GM20000 (cell line): ENCODE results near the gene ZMYM4.
A peak's percentile ranks its signal among the peaks of the same experiment; 100 is the strongest.

Experiments
- DNase-seq: peaks from one replicate; pipeline ENCODE4 v3.0.0; 2012; ENCODE audit warnings: low spot score
- TF ChIP-seq, protein P1 (sequence below): IDR thresholded peaks from 2 replicates; pipeline ENCODE4 v1.5.1; 2012; ENCODE audit warnings: mild to moderate bottlenecking, control low read depth; ENCODE audit errors: extremely low read depth, missing control alignments

The ZMYM4 gene

DNA sequence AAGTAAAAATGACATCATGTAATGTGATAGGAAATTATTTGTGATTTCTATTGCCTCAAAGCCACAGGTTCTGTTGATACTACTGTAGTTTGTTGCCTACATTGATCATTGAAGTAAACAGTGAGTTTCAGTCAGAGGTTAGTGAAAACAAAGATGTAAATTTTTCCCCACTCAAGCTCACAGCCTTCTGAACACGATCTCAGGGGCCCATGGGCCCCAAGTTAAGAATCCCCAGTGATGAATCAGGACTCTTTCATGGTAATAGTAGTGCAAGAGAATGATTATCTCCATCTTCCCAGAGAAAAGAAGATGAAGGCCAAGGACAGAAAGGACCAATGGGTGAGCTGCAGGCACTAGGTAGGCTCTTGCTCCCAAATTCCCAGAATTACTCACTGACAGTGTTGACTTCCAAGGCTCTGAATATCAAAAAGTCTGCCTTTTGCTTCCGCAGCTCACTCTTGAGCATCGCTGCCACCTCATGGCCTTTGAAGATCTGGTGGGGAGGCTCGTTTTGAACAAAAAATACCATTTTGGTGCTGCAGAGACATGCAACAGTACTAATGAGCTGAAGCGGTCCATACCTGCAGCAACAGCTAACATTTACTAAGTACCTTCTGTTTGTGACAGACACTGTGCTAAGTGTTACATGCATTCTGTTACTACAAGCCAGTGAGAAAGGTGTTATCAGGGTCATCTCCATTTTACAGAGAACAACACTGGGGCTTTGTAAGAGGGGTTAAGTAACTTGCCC, 175.4 kb downstream of the ZMYM4 start:
- DNase-seq, result no peak
- TF ChIP-seq, protein P1, sequence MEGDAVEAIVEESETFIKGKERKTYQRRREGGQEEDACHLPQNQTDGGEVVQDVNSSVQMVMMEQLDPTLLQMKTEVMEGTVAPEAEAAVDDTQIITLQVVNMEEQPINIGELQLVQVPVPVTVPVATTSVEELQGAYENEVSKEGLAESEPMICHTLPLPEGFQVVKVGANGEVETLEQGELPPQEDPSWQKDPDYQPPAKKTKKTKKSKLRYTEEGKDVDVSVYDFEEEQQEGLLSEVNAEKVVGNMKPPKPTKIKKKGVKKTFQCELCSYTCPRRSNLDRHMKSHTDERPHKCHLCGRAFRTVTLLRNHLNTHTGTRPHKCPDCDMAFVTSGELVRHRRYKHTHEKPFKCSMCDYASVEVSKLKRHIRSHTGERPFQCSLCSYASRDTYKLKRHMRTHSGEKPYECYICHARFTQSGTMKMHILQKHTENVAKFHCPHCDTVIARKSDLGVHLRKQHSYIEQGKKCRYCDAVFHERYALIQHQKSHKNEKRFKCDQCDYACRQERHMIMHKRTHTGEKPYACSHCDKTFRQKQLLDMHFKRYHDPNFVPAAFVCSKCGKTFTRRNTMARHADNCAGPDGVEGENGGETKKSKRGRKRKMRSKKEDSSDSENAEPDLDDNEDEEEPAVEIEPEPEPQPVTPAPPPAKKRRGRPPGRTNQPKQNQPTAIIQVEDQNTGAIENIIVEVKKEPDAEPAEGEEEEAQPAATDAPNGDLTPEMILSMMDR, result no peak

DNA sequence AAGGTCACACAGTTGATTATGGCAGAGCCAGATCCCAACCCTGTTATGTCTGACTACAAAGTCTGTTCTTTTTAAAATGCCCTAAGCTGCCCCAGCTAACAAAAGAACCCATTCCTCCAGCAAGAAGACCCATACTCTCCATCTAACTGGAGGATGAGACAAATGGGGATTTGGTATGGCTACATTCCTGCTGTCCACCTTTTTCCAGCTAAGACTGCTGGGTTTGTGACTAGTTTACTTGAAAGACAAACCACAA, 175.9 kb downstream of the ZMYM4 start:
- TF ChIP-seq, protein P1, result no peak
- no peak for DNase-seq

DNA sequence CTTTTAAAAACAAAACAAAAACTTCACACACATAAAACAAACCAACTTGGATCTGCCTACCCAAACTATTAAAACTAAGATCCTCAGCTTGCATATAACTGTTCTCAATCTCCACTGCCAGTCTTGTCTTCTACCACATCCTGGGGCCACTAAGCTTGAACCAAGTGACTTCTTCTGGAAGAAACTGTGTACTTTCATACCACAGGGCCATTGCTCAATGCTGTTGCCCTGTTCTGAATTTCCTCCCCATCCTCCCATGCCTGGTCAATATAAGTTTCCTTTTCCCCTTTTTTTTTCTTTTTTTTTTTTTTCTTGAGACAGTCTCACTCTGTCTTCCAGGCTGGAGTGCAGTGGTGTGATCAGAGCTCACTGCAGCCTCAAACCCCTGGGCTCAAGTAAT, 178.8 kb downstream of the ZMYM4 start:
- DNase-seq, result no peak
- TF ChIP-seq, protein P1, result no peak

DNA sequence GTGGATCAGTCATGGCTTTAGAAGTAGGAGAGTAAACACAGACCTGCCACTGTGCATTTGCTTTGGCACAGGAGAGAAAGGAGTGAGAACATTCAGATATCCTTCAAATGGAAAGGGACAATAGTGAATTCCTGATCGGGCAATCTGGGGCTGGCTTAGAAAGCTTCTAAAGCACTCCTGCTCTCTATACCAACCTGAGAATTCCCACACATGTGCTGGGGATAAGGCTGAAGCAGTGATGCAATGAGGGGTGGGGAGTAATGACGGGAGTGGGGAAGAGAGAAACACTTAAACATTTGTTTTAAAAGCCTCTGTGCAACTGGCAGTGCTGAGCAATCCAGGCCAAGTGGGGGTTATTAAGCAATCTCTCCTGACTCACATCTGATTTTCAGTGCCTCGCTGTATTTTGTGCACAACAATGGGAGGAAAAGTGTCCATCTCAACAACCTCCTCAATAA, 179.9 kb downstream of the ZMYM4 start:
- TF ChIP-seq, protein P1, result no peak
- DNase-seq, result no peak

DNA sequence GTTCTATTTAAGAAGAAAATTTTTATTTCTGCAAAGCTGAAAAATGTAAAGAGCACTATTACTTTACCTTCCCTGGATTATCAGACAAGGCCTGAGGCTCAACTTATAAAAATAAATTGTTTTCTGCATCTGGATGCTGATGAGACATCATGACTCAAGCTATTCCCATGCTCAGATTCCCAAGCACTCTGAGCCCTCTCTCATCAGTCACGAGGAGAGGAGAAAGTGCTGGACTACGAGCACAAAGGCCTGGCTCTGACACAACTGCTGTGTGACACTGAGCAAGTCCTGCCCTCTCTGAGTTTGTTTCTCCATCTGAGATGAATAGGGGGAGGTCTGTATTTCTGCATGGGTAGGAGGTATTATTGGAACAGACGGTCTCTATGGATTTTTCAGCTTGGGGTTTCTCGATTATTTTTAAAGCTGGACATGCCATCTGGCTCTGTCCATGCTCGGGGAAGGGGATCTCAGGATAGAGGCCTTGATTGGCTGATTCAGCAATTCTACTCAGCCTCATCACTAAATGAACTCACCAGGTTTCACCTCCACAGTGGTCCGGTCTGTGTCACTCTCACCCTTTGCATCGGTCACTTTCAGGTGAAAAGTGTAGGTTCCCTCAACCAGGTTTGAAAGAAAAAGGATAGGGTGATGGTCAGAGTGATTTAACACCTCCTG, 181.0 kb downstream of the ZMYM4 start:
- DNase-seq, result no peak
- TF ChIP-seq, protein P1, result no peak

DNA sequence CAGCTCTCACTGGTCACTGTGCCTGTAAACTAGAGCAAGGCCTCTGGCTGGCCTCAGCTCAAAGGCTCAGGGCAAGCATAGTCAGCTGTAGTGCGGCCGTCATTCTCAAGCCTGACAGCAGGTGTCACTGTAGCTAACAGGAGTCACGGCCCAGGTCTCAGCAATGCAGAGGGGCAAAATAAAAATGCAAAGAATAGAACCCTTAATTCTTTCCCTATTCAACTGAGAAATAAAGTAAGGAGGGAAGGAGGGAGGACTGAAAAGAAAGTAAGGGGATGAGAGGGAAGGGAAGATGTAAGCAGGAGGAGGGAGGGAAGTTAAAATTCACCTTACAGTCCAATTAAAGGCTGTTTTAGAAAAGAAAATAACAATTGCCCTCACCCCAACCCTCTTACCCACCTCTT, 182.6 kb downstream of the ZMYM4 start:
- DNase-seq, result peak; percentile 72
- TF ChIP-seq, protein P1, result peak; percentile 83

DNA sequence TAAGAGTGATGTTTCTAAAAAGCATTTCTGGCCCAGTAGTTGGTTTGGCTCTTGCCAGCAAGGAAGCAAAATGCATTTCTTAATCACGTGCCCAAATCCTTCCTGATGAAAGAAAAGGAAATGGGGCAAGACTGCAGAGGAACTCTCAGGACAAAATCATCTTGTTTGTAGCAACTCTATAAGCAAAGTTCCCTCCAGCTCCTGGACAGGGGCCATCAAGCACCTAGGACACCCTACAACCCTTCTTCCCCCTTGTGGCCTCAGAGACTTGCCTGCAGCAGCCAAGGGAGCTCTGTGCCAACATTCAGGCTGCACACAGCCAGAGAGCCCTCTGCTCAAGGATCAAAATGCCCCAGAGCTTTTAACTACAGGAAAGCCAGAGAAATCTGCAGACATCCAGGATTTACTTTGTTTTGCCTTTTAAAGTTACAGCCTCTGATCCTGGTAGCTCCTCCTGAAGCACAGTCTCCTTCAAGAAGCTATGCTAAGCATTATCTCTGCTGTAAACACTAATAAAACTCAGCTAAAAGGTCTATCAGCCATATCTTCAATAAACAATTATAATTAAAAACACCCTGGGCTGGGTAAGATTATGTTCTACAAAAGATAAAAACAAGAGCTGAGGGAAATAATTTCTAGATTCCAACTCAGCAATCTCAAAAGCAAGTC, 183.7 kb downstream of the ZMYM4 start:
- DNase-seq, result no peak
- TF ChIP-seq, protein P1, result no peak
